H1 (cell line): ENCODE measurements around the gene SPSB2. TPM values are rescaled to one million over a fixed set of nuclear protein-coding genes. Genes with fewer than 3 reads are reported as not detected.

Source experiments
- BRCA1 ChIP-seq: IDR thresholded peaks from 2 replicates; pipeline ENCODE4 v1.6.1; 2012; ENCODE audit warnings: low read depth, low read length, improper control_type of control experiment
- CTBP2 ChIP-seq: IDR thresholded peaks from 2 replicates; pipeline ENCODE4 v1.7.0; 2011; ENCODE audit warnings: borderline replicate concordance, mild to moderate bottlenecking, moderate library complexity, mixed read lengths, low read length; ENCODE audit not compliant: insufficient read depth, insufficient read length
- RAD21 ChIP-seq, 2 experiments: IDR thresholded peaks in 1 of 2; conservative IDR thresholded peaks in 1 of 2; 2 replicates each; pipeline ENCODE4 v1.6.1; 2011; ENCODE audit warnings: low read depth in 2 of 2, low read length in 2 of 2, improper control_type of control experiment in 1 of 2, inconsistent platforms in 1 of 2, mild to moderate bottlenecking in 1 of 2, moderate library complexity in 1 of 2
- SRF ChIP-seq: IDR thresholded peaks from 2 replicates; pipeline ENCODE4 v1.6.1; 2011; ENCODE audit warnings: mild to moderate bottlenecking, low read depth, low read length, moderate library complexity
- polyA plus RNA-seq, 7 experiments: library from polyadenylated mRNA; depleted of rRNA in 3 of 7; stranded (reverse) in 5 of 7; unstranded in 2 of 7; fragments of >200 nt in 5 of 7; fragments of 200-250 nt in 2 of 7; gene quantifications; 1 replicate in 5 of 7; 2 replicates in 1 of 7; 4 replicates in 1 of 7; pipeline versions ENCODE4 v1.2.1 to v1.2.3, GENCODE V29; 2011 to 2013; ENCODE audit warnings: missing spikeins in 2 of 7, mixed read lengths in 2 of 7
- total RNA-seq: library from RNA; stranded (reverse); fragmentation: NEBNext Ultra II Directional; extraction: Animal tissue kit (Norgen Biotek cat#: 25700); gene quantifications from 2 replicates; pipeline ENCODE4 v1.2.1, GENCODE V29; 2021

The SPSB2 gene
- total and polyA plus RNA-seq, 2 of the 8 experiments (the other 6 are each of a cell fraction or from before 2014, with no cell fraction given): 13.0 to 23.2 TPM

DNA sequence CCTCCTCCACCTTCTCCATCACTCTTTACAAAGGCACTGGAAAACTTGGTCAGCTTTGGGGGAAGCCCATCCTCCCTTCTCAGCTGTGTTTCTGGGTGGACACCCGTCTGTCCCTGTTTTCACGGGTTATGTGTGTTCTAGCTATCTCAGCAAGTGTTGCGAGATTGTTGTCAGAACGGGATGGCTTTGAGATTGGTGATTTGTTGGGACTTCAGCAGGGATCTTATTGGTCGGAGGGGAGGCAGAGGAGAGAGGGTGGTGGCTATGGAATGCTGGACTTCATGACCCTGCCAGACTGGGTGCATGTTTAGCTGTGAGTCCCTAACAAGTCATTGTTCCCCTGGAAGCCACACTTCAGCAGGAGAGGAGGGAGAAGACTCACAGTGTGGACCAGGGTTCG, 19.1 kb downstream of the SPSB2 start (continued):
- TF ChIP-seq RAD21 (IDR thresholded peaks at IDR 0.05 in 1 of 2, conservative IDR thresholded peaks at IDR 0.05 in 1 of 2; ENCODE audit: low read depth in 2 of 2, low read length in 2 of 2) (no peak), BRCA1 (no peak), SRF (no peak), CTBP2 (no peak)
- TF ChIP-seq, all 59 proteins: peak for 0
